HUES64 (cell line): Measurements from ENCODE around the gene COL4A2.

Experiments used
- H3K27ac ChIP-seq: 2 replicates; pipeline ENCODE4 v1.7.0; 2013; ENCODE audit warnings: low read depth, low read length, inconsistent platforms
- H3K27me3 ChIP-seq: 2 replicates; pipeline ENCODE4 v1.6.1; 2013; ENCODE audit warnings: mild to moderate bottlenecking, low read length; ENCODE audit not compliant: insufficient read depth
- H3K36me3 ChIP-seq: 2 replicates; pipeline ENCODE4 v1.6.1; 2013; ENCODE audit warnings: mild to moderate bottlenecking, low read length; ENCODE audit not compliant: insufficient read depth
- H3K4me1 ChIP-seq: 2 replicates; pipeline ENCODE4 v1.6.1; 2013; ENCODE audit warnings: mild to moderate bottlenecking, low read length, moderate library complexity; ENCODE audit not compliant: insufficient read depth
- H3K4me3 ChIP-seq: 2 replicates; pipeline ENCODE4 v1.5.1; 2013; ENCODE audit warnings: mild to moderate bottlenecking, low read length, moderate library complexity
- H3K9ac ChIP-seq: 2 replicates; pipeline ENCODE4 v1.6.1; 2013; ENCODE audit warnings: mild to moderate bottlenecking, low read depth, low read length
- H3K9me3 ChIP-seq: 2 replicates; pipeline ENCODE4 v1.6.1; 2013; ENCODE audit warnings: low read depth, low read length; ENCODE audit not compliant: insufficient read depth
- WGBS: fragments of 150-250, 120-280 bp; methylation state at CpG from one replicate; pipeline ENCODE4 v1.1.7; 2013; ENCODE audit warnings: missing lambda C conversion rate; 5-methylcytosine and 5-hydroxymethylcytosine counted together

Gene COL4A2

DNA sequence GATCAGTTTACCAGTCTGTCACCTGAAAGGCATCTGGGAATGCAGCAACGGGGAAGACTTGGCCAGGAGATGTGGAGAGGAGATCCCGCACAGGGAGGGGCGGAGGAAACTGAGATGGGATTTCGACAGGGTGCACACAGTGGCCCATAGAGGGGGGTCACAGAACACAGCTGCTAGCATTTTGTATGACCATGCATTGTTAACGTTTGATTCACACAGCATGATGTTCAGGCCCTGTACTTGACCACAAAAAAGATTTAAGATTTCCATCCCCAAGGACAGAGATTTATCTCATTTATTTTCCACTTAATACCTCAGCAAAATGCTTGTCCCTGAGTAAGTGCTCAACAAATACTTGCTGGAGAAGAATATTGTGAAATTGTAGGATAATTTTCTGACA, 191.2 kb downstream of the COL4A2 start:
- Histone ChIP-seq H3K27me3 (no peaks in the 10 kb centered on the region), H3K36me3 (peaks cover 89% of the 10 kb centered on the region)
- WGBS = 94% methylated on average over 5 of the region's 5 CpGs

DNA sequence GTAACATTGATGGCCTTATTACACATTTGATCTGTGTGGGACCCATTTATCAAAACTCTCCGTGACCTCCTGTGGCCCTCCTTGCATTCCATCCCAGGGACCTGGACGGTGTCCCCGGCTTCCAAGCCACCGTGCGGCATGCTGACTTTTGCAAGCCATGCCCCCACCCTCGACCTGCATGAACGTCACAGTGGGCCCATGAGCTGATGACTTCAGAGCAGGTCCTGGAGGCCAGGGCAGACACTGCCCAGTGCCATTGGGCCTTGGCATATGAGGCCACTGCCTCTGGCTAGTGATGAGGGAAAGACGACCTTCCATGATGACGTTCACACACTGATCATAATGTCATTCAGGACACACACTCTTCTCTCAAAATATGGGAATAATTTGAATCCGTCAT, 191.7 kb downstream of the COL4A2 start:
- Histone ChIP-seq H3K9ac (no peak overlapping the region), H3K4me3 (no peak overlapping the region), H3K36me3 (peaks cover 90% of the 10 kb centered on the region), H3K4me1 (no peaks in the 10 kb centered on the region), H3K27ac (no peak overlapping the region), H3K9me3 (0 out of 2 replicates have a peak, but pooled peaks cover 2% of the 10 kb centered on the region), H3K27me3 (no peaks in the 10 kb centered on the region)
- 95% methylated on average over 10 of the region's 10 CpGs for WGBS

More for the DNA sequence above, 191.2 kb downstream of the COL4A2 start:
- Histone ChIP-seq H3K9me3 (0 out of 2 replicates have a peak, but pooled peaks cover 2% of the 10 kb centered on the region), H3K4me3 (no peak overlapping the region), H3K27ac (no peak overlapping the region), H3K9ac (no peak overlapping the region), H3K4me1 (no peaks in the 10 kb centered on the region)

DNA sequence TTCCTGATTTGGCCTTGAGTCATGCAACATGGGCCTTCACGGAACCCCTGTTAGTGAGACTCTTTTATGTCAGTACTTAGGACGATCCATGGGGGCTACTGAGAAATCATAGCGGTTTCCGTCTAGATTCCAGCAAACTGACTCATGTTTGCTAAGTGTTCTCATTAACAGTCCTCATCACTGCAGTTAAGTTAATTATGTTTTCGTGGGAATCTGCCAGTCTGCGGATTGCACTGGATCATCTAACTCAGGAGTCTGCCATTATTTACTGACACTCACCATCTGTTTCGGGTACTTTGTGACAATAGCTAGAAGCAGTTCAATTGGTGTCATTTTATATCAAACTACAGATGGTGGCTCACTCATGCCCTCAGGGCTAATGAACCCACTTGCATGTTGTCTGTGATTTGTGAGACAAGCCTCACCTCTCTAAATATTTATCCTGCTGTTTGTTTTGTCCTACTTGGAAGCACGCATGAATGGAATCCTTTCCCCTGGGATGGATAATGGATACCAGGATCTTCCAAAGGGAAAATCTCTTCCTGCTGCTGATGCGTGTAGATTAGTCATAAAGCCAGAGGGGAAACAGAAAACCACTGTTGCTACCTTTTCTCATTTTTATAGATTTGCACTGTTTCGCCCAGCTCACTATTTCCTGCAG, 192.7 kb downstream of the COL4A2 start:
- 95% methylated on average over 10 of the region's 10 CpGs for WGBS
- Histone ChIP-seq H3K36me3 (peaks cover 87% of the 10 kb centered on the region), H3K27ac (no peak overlapping the region), H3K4me3 (no peak overlapping the region), H3K27me3 (no peaks in the 10 kb centered on the region), H3K9me3 (0 out of 2 replicates have a peak, but pooled peaks cover 2% of the 10 kb centered on the region), H3K9ac (no peak overlapping the region), H3K4me1 (no peaks in the 10 kb centered on the region)

DNA sequence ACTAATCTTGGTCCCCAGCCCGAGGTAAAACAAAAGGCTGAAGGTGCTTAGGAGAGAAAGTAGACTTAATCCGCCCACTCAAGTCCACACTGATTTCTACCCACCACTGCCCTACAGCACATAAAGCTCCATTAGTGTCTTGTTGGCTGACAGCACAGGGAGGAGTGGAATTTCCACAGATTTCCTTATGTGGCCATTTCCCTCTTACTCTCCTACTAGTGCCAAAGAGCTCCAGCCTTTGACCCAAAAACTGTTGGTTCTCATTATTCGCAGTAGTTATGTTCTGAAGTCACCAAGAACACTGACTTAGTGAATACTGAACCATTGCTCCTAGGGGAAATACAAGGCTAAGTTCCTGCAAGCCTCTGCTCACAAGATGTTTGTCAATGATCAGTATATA, 193.3 kb downstream of the COL4A2 start:
- Histone ChIP-seq H3K4me3 (no peak overlapping the region), H3K27me3 (no peaks in the 10 kb centered on the region), H3K27ac (no peak overlapping the region), H3K36me3 (peaks cover 82% of the 10 kb centered on the region), H3K9ac (no peak overlapping the region), H3K4me1 (no peaks in the 10 kb centered on the region), H3K9me3 (0 out of 2 replicates have a peak, but pooled peaks cover 2% of the 10 kb centered on the region)
- WGBS = 86% methylated on average over 3 of the region's 3 CpGs

DNA sequence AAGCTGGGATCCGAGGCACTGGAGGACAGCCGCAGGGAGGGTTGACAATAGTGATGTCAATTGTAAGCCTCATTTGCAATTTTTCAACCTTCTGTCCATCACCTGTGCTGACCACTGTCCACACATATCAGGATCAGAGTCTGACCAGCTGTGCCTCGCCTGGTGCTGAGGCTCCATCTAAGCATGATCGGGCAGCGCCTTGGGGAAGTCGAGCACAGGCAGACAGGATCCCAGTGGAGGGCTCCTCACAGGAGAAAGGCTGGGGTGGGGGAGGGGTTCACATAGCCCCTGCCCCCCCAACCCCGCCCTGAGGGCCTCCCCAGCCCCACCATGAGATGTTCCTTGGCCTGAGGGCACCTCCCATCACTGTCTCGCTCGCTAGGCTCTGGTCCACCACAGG, 194.1 kb downstream of the COL4A2 start:
- no peaks in the 10 kb centered on the region for H3K4me1 ChIP-seq
- H3K36me3 ChIP-seq = peaks cover 80% of the 10 kb centered on the region
- WGBS = 93% methylated on average over 9 of the region's 9 CpGs

DNA sequence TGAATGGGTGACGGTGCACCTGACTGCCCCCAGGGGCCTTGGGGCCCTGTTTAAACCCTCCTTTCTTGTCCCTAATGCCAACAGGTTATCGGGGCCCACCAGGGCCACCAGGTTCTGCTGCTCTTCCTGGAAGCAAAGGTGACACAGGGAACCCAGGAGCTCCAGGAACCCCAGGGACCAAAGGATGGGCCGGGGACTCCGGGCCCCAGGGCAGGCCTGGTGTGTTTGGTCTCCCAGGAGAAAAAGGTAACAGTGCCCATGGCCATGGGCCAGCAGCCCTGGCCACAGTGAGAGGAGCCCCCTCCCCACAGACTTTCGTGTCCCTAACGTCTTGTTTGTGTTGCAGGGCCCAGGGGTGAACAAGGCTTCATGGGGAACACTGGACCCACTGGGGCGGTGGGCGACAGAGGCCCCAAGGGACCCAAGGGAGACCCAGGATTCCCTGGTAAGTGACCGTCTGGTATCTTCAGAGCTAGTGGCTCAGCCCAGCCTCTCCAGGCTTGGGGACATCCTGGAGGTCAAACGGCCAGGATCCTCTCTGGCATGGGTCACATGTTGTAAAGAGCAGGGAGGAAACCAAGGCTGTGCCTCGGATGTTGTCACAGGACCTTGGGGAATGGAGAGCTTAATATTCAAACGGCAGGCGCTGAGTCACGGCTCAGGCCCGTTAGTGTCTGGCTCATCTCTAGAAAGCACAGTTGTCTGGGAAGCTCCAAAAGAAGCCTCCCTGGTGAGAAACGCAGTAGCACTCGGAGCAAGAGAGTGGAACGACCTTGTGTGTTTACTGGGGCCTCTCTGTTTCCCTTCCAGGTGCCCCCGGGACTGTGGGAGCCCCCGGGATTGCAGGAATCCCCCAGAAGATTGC, 196.2 kb downstream of the COL4A2 start:
- no peaks in the 10 kb centered on the region for H3K9me3 ChIP-seq
- H3K4me3 ChIP-seq = no peak overlapping the region
- no peak overlapping the region; the same call in 1 of the 2 replicates for H3K27ac ChIP-seq
- peaks cover 81% of the 10 kb centered on the region for H3K36me3 ChIP-seq
- no peak overlapping the region for H3K9ac ChIP-seq
- 87% methylated on average over 20 of the region's 20 CpGs for WGBS
- H3K4me1 ChIP-seq = no peaks in the 10 kb centered on the region
- no peaks in the 10 kb centered on the region for H3K27me3 ChIP-seq

More for the DNA sequence above, 194.1 kb downstream of the COL4A2 start:
- H3K27me3 ChIP-seq = no peaks in the 10 kb centered on the region
- H3K9me3 ChIP-seq = 0 out of 2 replicates have a peak, but pooled peaks cover 2% of the 10 kb centered on the region
- H3K4me3 ChIP-seq = no peak overlapping the region
- H3K9ac ChIP-seq = no peak overlapping the region
- H3K27ac ChIP-seq = no peak overlapping the region

DNA sequence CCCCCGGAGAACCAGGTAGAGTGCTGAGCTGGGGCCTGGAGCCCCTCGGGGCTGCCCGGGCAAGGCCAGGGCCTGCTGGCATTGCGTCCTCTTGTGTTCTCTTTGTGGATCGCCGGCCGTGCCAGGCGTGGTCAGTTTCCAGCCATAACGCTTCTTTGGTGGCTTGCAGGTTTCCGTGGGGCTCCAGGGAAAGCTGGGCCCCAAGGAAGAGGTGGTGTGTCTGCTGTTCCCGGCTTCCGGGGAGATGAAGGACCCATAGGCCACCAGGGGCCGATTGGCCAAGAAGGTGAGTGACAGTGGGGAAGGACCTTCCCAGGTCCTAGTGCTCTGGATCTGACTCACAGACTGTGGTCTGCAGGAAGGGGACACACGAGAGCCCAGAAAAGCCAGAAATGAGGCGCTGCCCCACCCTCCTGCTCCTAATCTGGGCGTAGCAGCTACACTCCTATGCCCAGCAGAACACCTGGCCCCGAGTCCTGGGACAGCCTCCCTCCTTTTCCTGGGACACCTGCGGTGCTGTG, 197.0 kb downstream of the COL4A2 start:
- Histone ChIP-seq H3K27ac (no peak overlapping the region), H3K4me3 (no peak overlapping the region), H3K36me3 (peaks cover 81% of the 10 kb centered on the region), H3K9ac (no peak overlapping the region), H3K27me3 (no peaks in the 10 kb centered on the region), H3K4me1 (no peaks in the 10 kb centered on the region), H3K9me3 (no peaks in the 10 kb centered on the region)
- WGBS = 95% methylated on average over 18 of the region's 18 CpGs

DNA sequence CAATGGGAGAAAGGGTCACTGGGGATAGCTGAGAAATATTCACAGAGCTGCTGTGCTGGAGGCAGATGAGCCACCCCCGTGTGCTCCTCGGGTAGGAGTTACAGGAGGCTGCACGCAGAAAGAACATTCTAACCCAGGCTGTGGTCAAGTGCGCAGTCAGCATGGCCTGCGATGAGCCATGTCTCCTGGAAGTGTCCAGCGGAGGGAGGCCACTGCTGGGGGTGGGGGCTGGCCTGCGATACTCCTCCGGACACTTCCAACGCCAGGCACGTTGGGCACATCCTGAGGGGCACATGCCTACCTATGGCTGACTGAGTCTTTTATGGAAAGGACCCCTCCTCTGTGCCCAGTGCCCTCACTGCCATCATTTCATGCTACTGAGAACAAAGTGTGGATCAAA, 198.5 kb downstream of the COL4A2 start:
- Histone ChIP-seq H3K4me1 (no peaks in the 10 kb centered on the region), H3K4me3 (no peak overlapping the region), H3K36me3 (peaks cover 79% of the 10 kb centered on the region), H3K27ac (no peak overlapping the region), H3K9ac (no peak overlapping the region), H3K27me3 (no peaks in the 10 kb centered on the region), H3K9me3 (no peaks in the 10 kb centered on the region)
- 97% methylated on average over 10 of the region's 10 CpGs for WGBS

DNA sequence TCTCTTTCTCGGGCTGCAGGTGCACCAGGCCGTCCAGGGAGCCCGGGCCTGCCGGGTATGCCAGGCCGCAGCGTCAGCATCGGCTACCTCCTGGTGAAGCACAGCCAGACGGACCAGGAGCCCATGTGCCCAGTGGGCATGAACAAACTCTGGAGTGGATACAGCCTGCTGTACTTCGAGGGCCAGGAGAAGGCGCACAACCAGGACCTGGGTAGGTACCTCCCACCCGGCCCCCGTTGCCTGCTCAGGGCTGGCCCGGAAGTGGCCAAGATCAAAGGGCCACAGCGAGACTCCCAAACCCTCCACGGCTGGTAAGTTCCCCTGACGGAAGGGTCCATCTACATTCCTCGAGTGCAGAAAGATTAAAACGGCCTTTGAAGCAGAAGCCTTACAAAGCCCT, 199.3 kb downstream of the COL4A2 start:
- Histone ChIP-seq H3K9me3 (no peaks in the 10 kb centered on the region), H3K36me3 (peaks cover 84% of the 10 kb centered on the region), H3K27ac (no peak overlapping the region), H3K4me1 (no peaks in the 10 kb centered on the region), H3K27me3 (no peaks in the 10 kb centered on the region), H3K4me3 (no peak overlapping the region), H3K9ac (no peak overlapping the region)
- WGBS = 95% methylated on average over 18 of the region's 18 CpGs

DNA sequence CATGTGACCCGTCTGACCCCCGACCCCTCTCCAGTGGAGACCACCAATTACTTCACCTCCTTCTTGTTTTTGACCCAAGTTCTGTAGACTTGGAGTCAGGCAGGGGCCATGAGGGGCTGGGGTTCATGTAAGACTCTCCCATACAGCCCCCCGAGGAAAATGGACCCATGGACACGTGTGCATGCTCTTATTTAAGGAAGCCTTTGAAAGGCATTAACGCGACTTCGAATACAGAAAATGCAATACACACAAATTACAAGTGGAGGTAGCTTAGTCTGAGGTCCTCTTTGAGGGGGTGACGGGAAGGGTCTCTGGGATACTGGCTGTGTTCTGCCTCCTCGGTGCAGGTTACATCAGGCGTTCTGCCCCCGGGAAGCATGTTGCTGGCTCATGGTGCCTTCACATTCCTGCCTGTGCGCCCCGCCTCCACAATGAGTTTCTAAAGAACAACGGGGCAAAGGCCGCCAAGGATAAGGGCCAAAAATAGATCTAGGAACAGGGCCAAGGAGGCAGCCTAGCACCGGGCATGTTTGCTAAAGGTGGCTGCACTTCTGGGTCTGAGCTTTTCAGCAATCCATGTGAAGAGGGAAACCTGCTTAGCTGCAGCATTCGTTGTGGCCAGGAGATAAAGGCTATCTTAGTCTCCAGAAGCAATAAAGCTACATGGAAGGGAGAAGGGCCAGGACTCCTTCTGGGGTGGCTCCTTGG, 199.9 kb downstream of the COL4A2 start:
- Histone ChIP-seq H3K27ac (no peak overlapping the region), H3K4me1 (no peaks in the 10 kb centered on the region), H3K36me3 (peaks cover 84% of the 10 kb centered on the region), H3K9me3 (no peaks in the 10 kb centered on the region), H3K4me3 (no peak overlapping the region), H3K27me3 (no peaks in the 10 kb centered on the region), H3K9ac (no peak overlapping the region)
- WGBS = 88% methylated on average over 17 of the region's 17 CpGs
